GM04503 (cell line): ENCODE measurements around the gene SAFB.
"Not testable (repeated sequence)": the region's sequence is repeated elsewhere in the genome, so short reads cannot be mapped to it uniquely, and the experiment has no call there.

Source experiments
- DNase-seq: peaks from one replicate; pipeline ENCODE4 v3.0.0-alpha.2; 2012; ENCODE audit warnings: low read depth

SAFB gene

GRCh38 chr19:5684694-5685430 is 62.0 kb downstream of the SAFB start:
- DNase-seq: no peak

GRCh38 chr19:5686326-5686646 is 63.4 kb downstream of the SAFB start:
- no peak for DNase-seq

- DNase-seq: peak; percentile 39
Measured at GRCh38 chr19:5686647-5687359, 63.9 kb downstream of the SAFB start.

GRCh38 chr19:5687360-5688198 is 64.7 kb downstream of the SAFB start:
- no peak for DNase-seq

GRCh38 chr19:5688262-5688881 is 65.5 kb downstream of the SAFB start:
- DNase-seq: not testable (repeated sequence)

- DNase-seq: peak; percentile 75
Measured at GRCh38 chr19:5690125-5690954, 67.5 kb downstream of the SAFB start, which contains the start of gene RPL36. Gene RPL36, plus strand, starts transcription at chr19:5690295. Its CDS starts 213 bp downstream, at chr19:5690508.

GRCh38 chr19:5690955-5691821 is 68.3 kb downstream of the SAFB start:
- no peak for DNase-seq

GRCh38 chr19:5691822-5692722 is 69.2 kb downstream of the SAFB start:
- DNase-seq: no peak

- DNase-seq: no peak
Measured at GRCh38 chr19:5692723-5693194, 69.9 kb downstream of the SAFB start.

- DNase-seq: no peak
Measured at GRCh38 chr19:5693195-5694166, 70.6 kb downstream of the SAFB start.

- no peak for DNase-seq
Measured at GRCh38 chr19:5694167-5694955, 71.5 kb downstream of the SAFB start.

GRCh38 chr19:5694956-5695648 is 72.2 kb downstream of the SAFB start:
- no peak for DNase-seq

GRCh38 chr19:5695649-5696195 is 72.8 kb downstream of the SAFB start:
- DNase-seq: no peak

- no peak for DNase-seq
Measured at GRCh38 chr19:5696196-5697021, 73.5 kb downstream of the SAFB start.
